ENCODE measurements around the gene ADISSP.

The ADISSP gene

DNA sequence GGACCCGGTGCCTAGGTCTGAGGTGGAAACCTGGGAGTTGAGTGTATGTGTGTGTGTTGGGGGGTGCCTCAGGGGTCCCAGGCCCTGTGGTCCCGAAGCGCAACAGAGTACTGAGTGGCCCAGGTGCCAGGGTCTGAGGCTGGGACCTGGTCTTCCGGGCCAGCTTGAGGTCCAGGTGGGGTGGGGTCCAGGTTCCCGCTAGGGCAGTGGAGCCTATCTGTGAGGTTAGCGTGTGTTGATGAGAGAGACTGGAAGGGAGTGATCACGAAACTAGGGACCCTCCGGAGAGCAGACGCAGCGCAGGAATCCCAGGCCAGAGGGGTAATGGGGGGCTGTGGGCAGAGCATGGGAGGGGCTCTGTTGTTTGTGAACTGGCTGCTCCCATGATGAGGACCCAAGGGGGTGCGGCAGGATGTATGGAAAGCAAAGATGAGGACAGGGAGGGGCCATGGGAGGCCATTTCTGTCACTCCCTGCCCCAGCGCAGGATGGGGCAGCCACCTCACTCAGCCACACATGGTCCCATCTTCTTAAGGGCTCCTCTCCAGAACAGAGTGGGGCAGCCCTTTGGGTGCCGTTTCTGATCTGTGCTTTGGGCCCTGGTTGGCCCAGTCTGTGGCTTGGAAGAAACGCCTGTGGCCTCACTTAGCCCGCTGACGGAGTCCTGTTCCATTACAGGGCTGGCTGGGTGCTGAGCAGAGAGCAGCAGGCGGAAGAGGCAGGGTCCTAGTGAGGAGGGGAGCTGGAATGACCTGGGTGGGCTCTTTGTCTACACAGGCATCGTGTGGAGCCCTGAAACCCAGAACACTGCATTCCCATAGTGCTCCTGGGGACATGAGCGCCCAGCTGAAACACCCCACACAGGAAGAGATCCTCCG, 34.2 kb downstream of the ADISSP start:
- Mint-ChIP-seq H3K27ac (no peak overlapping the region), H3K4me3 (no peak overlapping the region), H3K4me1 (ENCODE audit: low read depth) (peaks cover 4% of the 10 kb centered on the region), H3K9me3 (no peaks in the 10 kb centered on the region), H3K36me3 (ENCODE audit: low read depth) (no peaks in the 10 kb centered on the region), H3K27me3 (ENCODE audit: low read depth) (peaks cover 61% of the 10 kb centered on the region)

DNA sequence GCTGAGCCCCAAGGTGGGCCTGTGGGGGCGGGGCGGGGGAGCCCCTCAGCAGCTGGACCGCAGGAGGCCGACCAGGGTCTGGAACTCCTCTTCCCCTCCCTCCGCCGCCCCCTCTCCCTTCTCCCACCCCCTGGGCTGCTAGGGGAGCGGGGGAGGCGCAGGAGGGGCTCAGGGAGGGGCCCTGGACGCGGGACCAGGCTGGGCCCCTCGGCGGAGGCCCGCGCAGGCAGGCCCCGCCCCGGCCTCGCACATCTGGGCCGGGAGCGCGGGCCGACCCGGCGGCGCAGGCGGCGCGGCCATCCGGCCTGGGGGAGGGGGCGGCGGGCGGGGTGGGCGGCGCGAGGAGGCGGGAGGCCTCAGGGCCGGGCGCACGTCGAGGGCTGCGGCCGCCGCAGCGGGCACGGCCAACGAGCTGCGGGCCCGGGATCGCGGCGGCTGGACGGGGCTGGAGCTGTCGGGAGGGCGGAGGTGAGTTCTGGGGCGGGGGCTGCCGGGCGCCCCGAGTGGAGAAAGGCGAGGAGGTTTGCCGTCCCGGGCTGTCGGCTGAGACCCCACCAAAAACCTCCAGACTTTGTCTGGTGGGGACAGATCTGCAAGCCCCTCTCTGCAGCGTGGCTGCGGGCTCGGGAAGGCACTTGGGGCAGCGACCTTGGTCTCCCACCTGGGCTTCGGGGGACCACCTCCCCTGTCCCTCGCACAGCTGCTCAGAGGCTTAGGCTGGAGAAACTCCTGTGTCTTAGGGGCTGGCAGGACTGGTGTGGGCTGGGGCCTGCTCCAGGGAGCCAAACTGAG, 35.0 kb downstream of the ADISSP start, which contains the start of gene HSPA12B:
Gene HSPA12B (plus strand): TSS at position 359 of the 792 bp plus-strand sequence. CDS start 5,990 bp downstream, outside the sequence.
- Mint-ChIP-seq H3K9me3 (no peaks in the 10 kb centered on the region), H3K27ac (no peak within 1 kb of the TSS), H3K36me3 (ENCODE audit: low read depth) (no peaks in the 10 kb centered on the region), H3K27me3 (ENCODE audit: low read depth) (peaks cover 64% of the 10 kb centered on the region), H3K4me3 (no peak within 1 kb of the TSS), H3K4me1 (ENCODE audit: low read depth) (peaks cover 4% of the 10 kb centered on the region)

DNA sequence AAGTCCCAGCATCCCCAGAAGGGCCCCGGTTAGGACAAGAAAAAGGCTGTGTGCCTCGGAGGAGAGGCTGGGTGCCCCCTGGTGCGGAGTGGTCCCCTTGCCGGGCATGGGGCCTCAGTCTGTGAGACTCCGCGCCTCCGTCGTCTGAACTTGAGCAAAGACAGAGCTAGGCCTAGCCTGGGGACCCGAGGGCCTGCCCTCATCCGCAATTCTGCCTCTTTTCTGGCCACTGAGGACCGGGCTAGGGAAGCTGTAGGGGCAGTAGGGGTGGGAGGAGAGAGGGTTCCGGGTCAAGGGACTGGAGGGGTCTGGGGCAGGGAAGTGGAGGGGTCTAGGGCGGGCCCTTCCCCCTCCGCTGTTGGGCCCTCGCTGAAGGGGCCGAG, 35.6 kb downstream of the ADISSP start:
- Mint-ChIP-seq H3K4me3 (no peak overlapping the region), H3K4me1 (ENCODE audit: low read depth) (peaks cover 4% of the 10 kb centered on the region), H3K9me3 (no peaks in the 10 kb centered on the region), H3K27ac (no peak overlapping the region), H3K36me3 (ENCODE audit: low read depth) (no peaks in the 10 kb centered on the region), H3K27me3 (ENCODE audit: low read depth) (peaks cover 66% of the 10 kb centered on the region)

DNA sequence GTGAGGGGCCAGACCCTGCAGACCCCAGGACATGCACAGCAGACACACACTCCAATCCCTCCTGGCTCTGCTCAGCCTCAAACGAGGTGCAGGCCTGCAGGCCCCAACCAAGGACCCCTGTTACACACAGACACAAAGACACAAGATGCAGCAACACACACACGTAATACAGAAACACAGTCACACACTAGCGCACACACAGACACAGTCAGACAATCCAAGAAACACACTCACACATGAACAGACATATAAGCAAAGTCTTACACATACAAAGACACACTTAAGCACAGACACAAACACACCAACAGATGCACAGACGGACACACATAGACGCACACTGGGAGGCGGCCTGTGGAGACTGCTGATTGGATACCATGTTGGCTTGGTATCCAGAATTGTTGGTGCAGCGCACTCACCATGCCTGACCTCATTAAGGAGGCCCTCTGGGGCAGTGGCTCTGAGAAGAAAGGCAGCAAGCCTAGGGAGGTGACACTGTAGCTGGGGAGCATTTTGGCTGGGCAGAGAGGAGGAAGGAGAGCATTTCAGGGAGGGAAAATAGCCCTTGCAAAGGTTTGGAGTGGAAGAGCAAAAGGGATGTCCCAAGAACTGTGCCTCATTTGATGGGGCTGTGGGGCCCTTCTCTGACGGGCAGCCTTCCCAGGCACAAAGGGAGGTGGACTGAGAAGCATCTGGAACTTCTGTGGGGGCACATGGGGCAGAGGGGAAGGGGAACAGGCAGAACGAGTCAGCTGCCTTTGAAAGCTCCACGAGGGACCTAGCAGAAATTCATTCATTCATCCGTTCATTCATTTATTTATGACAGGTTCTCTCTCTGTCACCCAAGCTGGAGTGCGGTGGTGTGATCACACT, 36.5 kb downstream of the ADISSP start:
- Mint-ChIP-seq H3K36me3 (ENCODE audit: low read depth) (no peaks in the 10 kb centered on the region), H3K27me3 (ENCODE audit: low read depth) (peaks cover 64% of the 10 kb centered on the region), H3K9me3 (no peaks in the 10 kb centered on the region), H3K27ac (no peak overlapping the region), H3K4me3 (no peak overlapping the region), H3K4me1 (ENCODE audit: low read depth) (peaks cover 4% of the 10 kb centered on the region)

DNA sequence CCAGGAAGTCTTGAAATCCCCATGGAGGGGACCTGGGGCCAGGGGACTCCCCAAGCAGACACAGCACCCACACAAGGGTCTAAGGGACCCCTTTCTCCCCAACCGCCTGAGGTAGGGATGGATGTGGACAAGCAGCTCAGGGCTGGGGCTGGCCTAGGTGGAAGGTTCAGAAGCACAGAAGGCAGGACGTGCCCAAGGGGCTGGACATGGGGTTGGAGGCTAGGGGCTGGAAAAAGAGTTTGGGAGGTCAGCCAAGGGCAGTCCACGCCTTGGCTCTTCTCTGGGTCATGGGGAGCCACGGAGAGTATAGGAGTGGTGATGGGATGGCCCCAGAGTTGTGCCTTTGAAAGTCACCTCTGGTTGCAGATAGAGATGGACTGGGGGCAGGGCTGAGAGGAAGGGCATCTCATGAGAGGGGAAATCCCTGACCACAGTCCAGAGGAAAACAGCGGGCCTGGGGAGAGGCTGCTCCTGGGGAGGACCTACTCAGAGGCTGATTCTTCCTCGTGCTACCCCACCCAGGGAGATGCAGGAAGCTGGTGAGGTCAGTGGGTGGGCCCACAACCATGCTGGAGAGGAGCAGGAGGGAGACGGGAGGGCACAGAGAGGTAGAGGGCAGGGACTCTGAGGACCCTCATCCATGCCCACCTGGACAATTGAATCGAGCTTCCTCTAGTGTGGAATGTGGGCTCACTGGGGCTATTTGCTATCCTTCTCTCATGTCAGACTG, 37.6 kb downstream of the ADISSP start:
- Mint-ChIP-seq H3K27ac (no peak overlapping the region), H3K27me3 (ENCODE audit: low read depth) (peaks cover 57% of the 10 kb centered on the region)

DNA sequence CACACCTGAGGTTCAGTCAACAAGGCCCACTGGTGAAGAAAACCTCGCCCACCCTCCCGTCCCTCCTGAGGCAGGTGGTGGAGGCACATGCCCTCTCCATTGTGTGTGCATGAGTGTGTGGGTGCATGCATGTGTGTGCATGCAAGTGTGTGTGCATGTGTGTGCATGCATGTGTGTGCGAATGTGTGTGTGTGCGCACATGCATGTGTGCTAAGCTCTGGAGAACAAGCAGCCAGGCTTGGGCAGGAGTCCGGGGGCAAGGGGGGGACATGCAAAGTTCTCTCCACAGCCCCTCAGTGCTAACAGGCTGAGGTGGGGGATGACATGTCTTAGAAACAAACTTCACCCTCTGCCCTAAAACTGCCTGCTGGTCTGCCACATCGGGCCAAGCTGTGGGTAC, 38.2 kb downstream of the ADISSP start:
- Mint-ChIP-seq H3K4me1 (ENCODE audit: low read depth) (peaks cover 4% of the 10 kb centered on the region), H3K9me3 (no peaks in the 10 kb centered on the region), H3K36me3 (ENCODE audit: low read depth) (no peaks in the 10 kb centered on the region), H3K27ac (no peak overlapping the region), H3K4me3 (no peak overlapping the region), H3K27me3 (ENCODE audit: low read depth) (peaks cover 54% of the 10 kb centered on the region)

More for the DNA sequence above, 37.6 kb downstream of the ADISSP start:
- Mint-ChIP-seq H3K36me3 (ENCODE audit: low read depth) (no peaks in the 10 kb centered on the region), H3K9me3 (no peaks in the 10 kb centered on the region), H3K4me3 (no peak overlapping the region), H3K4me1 (ENCODE audit: low read depth) (peaks cover 4% of the 10 kb centered on the region)

DNA sequence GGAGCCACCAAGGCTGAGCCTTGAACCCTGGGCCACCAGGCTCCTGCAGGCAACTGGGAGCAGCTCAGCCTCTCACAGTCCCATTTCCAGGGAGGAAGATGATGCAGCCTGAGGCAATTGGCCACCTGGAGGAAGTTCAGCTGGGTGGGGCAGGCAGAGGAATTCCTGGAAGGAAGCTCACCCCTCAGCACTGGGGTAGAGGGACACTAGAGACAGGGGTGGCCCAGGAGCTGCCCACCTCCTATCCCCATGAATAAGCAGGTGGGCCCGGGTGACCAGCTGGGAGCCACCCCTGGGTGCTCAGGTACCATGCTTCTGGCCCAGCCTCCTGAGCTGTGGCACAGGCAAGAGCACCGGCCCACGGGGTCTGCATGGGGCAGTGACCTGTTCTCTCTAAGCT, 38.7 kb downstream of the ADISSP start:
- Mint-ChIP-seq H3K36me3 (ENCODE audit: low read depth) (no peaks in the 10 kb centered on the region), H3K27me3 (ENCODE audit: low read depth) (peaks cover 52% of the 10 kb centered on the region), H3K27ac (no peak overlapping the region), H3K4me1 (ENCODE audit: low read depth) (peaks cover 4% of the 10 kb centered on the region), H3K9me3 (no peaks in the 10 kb centered on the region), H3K4me3 (no peak overlapping the region)

DNA sequence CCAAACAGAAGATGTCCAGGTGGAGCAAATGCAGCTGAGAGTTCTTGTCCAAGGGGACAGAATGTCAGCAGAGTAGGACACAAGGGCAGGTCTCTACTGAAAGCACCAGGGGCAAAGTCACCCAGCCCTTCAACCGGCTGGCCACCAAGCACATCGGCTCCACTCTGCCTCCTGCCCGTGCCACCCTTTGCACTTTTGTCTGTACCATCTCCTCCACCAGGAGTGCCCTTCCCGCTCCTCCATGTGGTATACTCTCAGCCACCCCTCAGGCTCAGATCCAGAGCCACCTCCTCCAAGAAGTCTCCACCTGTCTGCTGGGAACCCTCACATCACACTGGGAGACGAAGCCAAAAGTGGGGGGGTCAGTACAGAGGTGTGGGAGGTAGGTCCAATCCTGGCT, 39.2 kb downstream of the ADISSP start:
- Mint-ChIP-seq H3K27ac (no peak overlapping the region), H3K36me3 (ENCODE audit: low read depth) (no peaks in the 10 kb centered on the region), H3K27me3 (ENCODE audit: low read depth) (peaks cover 49% of the 10 kb centered on the region), H3K9me3 (no peaks in the 10 kb centered on the region), H3K4me3 (no peak overlapping the region), H3K4me1 (ENCODE audit: low read depth) (peaks cover 4% of the 10 kb centered on the region)

DNA sequence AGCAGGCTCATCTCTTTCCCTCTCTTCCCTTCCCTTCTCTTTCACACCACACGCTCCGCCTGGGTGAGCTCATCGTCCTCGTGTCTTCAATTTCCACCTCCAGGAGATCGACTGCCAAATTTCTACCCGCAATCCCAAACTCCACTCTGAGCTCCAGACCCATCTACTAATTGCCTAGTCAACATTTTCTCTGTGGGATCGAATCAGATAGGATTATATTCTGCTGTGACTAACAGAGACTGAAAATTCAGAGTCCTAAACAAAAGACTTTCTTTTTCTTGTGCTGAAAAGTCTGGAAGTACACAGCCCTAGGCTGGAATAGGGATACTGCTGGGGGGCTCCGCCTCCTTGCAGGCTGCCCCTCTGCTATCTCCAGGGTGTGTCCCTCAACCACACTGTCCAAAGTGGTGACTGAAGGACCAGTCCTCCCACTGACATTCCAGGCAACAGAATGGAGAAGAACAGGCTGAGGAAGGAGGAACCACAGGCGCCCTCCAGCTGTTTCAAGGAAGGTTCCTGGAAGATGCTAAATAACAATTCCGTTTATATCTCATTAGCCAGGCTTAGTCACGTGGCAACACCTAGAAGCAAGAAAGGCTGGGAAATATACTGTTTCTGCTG, 40.0 kb downstream of the ADISSP start:
- H3K27me3 Mint-ChIP-seq (ENCODE audit: low read depth), result peaks cover 45% of the 10 kb centered on the region
- H3K27ac Mint-ChIP-seq, result no peak overlapping the region
- H3K4me1 Mint-ChIP-seq (ENCODE audit: low read depth), result peaks cover 4% of the 10 kb centered on the region
- no peaks in the 10 kb centered on the region for H3K36me3 Mint-ChIP-seq (ENCODE audit: low read depth)
- no peak overlapping the region for H3K4me3 Mint-ChIP-seq
- H3K9me3 Mint-ChIP-seq, result no peaks in the 10 kb centered on the region

DNA sequence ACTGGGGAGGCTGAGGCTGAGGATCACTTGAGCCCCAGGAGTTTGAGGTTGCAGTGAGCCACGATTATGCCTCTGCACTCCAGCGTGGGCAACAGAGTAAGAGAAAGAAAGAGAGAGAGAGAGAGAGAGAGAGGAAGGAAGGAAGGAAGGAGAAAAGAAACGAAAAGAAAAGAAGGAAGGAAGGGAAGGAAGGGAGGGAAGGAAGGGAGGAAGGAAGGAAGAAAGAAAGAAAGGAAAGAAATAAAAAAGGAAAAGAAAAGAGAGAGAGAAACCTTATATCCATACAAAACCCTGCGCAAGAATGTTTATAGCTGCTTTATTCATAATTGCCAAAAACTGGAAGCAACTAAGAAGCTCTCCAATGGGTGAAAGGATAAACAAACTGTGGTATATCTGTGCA, 43.2 kb downstream of the ADISSP start:
- H3K9me3 Mint-ChIP-seq, result no peaks in the 10 kb centered on the region
- H3K36me3 Mint-ChIP-seq (ENCODE audit: low read depth), result no peaks in the 10 kb centered on the region
- peaks cover 50% of the 10 kb centered on the region for H3K27me3 Mint-ChIP-seq (ENCODE audit: low read depth)
- H3K4me1 Mint-ChIP-seq (ENCODE audit: low read depth), result peaks cover 1% of the 10 kb centered on the region
- H3K27ac Mint-ChIP-seq, result no peak overlapping the region
- no peak overlapping the region for H3K4me3 Mint-ChIP-seq

DNA sequence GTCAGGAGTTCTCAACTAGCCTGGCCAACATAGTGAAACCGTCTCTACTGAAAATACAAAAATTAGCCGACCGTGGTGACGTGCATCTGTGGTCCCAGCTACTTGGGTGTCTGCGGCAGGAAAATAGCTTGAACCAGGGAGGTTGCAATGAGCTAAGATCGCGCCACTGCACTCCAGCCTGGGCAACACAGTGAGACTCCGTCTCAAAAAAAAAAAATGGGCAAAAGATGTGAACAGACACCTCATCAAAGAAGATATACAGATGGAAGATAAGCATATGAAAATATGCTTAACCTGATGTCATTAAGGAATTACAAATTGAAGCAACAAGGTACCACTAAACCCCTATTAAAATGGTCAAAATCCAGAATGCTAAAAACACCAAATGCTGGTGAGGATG, 44.3 kb downstream of the ADISSP start:
- H3K27ac Mint-ChIP-seq, result no peak overlapping the region
- H3K4me3 Mint-ChIP-seq, result no peak overlapping the region
- H3K4me1 Mint-ChIP-seq (ENCODE audit: low read depth), result peaks cover 1% of the 10 kb centered on the region
- peaks cover 47% of the 10 kb centered on the region for H3K27me3 Mint-ChIP-seq (ENCODE audit: low read depth)
- H3K9me3 Mint-ChIP-seq, result no peaks in the 10 kb centered on the region
- no peaks in the 10 kb centered on the region for H3K36me3 Mint-ChIP-seq (ENCODE audit: low read depth)

DNA sequence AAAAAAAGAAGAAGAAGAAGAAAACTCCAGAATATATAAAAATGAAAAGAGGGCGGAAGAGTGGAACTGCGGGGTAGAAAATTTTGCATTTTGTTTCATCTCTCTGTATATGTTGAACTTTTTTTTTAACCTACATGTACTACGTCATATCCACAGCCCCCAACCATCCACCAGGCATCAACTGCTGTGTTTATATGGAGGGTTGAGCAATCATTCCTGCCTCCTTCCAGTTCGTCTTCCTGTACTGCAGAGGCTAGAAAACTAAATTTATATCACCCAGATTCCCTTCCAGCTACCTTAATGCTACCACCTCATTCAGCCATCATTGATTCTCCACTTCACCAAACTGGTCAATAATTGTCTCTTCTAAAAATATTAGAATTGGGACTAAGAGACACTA, 45.6 kb downstream of the ADISSP start:
- Mint-ChIP-seq H3K27me3 (ENCODE audit: low read depth) (peaks cover 34% of the 10 kb centered on the region), H3K27ac (no peak overlapping the region), H3K4me1 (ENCODE audit: low read depth) (peaks cover 1% of the 10 kb centered on the region), H3K4me3 (no peak overlapping the region), H3K36me3 (ENCODE audit: low read depth) (no peaks in the 10 kb centered on the region), H3K9me3 (no peaks in the 10 kb centered on the region)

DNA sequence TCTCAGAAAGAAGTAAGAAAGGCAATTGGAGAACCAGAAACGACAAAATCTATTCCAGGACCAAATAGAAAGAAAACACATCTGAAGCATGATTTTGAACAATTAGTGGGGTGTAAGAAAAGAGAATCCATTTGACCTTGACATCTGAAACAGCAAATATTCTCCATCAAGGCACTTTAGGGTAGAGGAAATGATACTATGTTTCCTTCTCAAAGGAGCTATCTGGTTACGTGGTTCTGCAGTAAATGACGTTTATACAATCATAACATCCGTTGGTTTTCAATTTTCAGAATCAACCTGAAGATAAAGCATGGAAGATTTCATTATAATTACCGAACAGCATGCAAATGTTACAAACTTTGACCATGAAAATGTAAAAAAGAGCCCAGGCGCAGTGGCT, 46.9 kb downstream of the ADISSP start:
- Mint-ChIP-seq H3K27ac (no peak overlapping the region), H3K36me3 (ENCODE audit: low read depth) (no peaks in the 10 kb centered on the region), H3K9me3 (no peaks in the 10 kb centered on the region), H3K27me3 (ENCODE audit: low read depth) (peaks cover 33% of the 10 kb centered on the region), H3K4me3 (no peak overlapping the region), H3K4me1 (ENCODE audit: low read depth) (peaks cover 1% of the 10 kb centered on the region)

Measured in T-helper 1 cell treated with Interleukin-12 subunit alpha and Interleukin-12 subunit beta and Interleukin-4 antibody, amounts not matched to agents 30 μg/mL and 1 μg/mL, for 36 hours (primary cell).